Activated CD8-positive, alpha-beta memory T cell treated with anti-CD3 and anti-CD28 coated beads for 36 hours (primary cell): Measurements from ENCODE around the gene DENND5B. TPM values are rescaled to one million over a fixed set of nuclear protein-coding genes. Genes with fewer than 3 reads are reported as not detected.

Experiments used
- CTCF ChIA-PET: fragments of 350-600 bp; sonication (Branson Sonifier 250); formaldehyde crosslinking; loops from one replicate; lab custom pipeline; 2021; ENCODE audit warnings: antibody characterized with exemption; lab: Charles Lee
- POLR2A ChIA-PET: fragments of 350-600 bp; sonication (Branson Sonifier 250); formaldehyde crosslinking; loops from one replicate; lab custom pipeline; 2021; ENCODE audit warnings: antibody characterized with exemption; lab: Charles Lee
- total RNA-seq, 2 experiments: library from RNA; stranded (reverse); gene quantifications; one replicate each; pipeline ENCODE4 v1.2.3, GENCODE V29; 2021

Gene DENND5B
- total RNA-seq, 2 experiments from 2014 or later, result 0.13 TPM; not detected in 1

GRCh38 chr12:31366104-31366621 is 224.8 kb downstream of the DENND5B start:
- POLR2A ChIA-PET, result no interaction called here
- CTCF ChIA-PET, result no interaction called here

DNA sequence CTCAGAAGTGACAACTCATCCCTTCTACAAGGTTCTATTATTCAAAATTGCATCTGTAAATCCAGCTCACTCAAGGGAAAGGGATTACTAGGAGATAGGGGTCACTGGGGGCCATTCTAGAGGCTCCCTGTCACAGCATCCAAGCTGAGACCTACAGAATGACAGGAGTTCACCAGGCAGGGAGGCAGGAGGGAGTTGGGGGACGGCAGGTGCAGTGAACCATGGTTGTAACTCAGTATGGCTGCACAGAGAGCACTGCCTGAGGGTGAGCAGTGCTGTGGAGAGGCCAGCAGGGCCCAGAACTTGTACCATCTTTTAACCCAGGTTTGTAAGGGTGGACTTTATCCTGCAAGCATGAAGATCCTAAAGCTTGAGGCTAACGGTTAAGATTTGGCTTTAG is 227.1 kb downstream of the DENND5B start:
- ChIA-PET CTCF (no interaction called here), POLR2A (no interaction called here)

DNA sequence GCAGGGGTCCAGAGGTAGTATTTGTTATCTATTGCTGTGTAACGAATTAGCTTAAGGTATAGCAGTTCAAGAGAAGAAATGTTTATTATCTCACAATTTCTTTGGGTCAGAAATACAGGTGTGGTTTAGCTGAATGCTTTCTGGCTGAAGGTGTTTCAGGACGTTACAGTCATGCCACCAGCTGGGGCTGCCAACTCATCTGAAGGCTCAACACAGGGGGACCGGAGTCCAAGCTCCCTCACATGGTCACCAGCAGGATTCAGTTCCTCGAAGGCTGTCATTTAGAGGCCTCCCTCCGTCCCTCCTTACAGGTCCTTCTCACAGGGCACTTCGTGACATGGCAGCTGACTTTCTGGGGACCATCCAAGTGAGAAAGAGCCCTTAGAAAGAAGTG is 227.5 kb downstream of the DENND5B start:
- POLR2A ChIA-PET, result no interaction called here
- CTCF ChIA-PET, result interaction anchor here (0.8 kb wide), 1 partner anchor 17 kb away, joined by 3 read pairs; no protein-coding TSS in a partner anchor

DNA sequence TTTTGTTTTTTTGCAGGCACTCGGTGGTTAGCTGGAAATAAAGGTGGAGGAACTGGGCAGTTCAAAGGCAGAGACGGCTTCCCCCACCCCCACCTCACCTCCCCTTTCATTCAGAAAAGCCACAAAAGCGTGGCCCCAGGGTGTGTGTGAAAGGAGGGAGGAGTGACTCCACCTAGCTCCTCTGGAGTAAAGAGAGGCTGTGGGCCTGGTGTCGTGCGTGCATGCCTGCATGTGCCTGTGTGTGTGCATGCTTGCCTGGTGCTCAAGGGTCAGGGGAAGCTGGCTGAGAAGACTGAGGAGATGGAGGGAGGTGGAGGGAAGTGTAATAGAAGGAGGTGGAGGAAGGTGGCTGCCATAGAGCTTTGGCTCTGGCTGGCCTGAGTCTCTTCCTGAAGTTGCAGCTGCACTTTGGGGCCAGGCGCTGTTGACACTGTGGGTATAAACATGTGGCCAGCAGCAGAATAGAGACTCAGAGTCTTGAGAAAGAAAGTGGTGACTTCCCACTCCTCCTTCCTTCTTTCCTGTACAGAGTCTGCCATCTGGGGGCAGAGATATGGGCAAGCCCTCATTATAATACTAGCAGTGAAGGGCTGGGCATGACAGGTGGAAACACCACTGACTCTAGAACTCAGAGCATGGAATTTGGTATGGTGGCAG is 228.0 kb downstream of the DENND5B start:
- CTCF ChIA-PET, result interaction anchor here (0.8 to 1.1 kb wide), 2 partner anchors 16 to 91 kb away, joined by 3 read pairs; no protein-coding TSS in a partner anchor
- POLR2A ChIA-PET, result no interaction called here

GRCh38 chr12:31362115-31362758 is 228.7 kb downstream of the DENND5B start:
- ChIA-PET POLR2A (no interaction called here), CTCF (interaction anchor here (1.1 kb wide), 1 partner anchor 90 kb away, joined by 3 read pairs; no protein-coding TSS in a partner anchor)

GRCh38 chr12:31361730-31362114 is 229.2 kb downstream of the DENND5B start:
- CTCF ChIA-PET, result interaction anchor here (1.1 kb wide), 1 partner anchor 90 kb away, joined by 3 read pairs; no protein-coding TSS in a partner anchor
- POLR2A ChIA-PET, result no interaction called here

GRCh38 chr12:31355747-31356107 is 235.2 kb downstream of the DENND5B start:
- CTCF ChIA-PET, result no interaction called here

GRCh38 chr12:31353750-31354708 is 236.9 kb downstream of the DENND5B start:
- CTCF ChIA-PET, result no interaction called here
- POLR2A ChIA-PET, result no interaction called here

More at GRCh38 chr12:31355747-31356107, 235.2 kb downstream of the DENND5B start:
- POLR2A ChIA-PET, result no interaction called here

DNA sequence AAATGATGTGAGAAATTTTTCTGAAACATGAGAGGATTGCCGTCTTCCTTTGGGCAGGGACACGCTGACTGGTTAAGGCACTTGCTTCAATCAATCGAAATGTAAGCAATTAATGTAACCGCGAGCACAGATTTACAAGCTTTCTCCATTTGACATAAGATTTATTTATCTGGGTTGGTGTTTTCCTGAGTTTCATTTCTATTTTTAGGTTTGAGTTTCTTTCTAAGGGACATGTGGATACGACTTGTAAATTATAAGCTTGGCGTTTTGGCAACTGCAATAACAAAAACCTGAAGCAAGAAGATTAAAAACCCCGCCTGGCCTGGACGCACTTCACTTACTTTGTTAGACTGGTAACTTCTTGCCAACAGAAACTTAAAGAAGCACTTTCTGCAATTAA is 244.7 kb downstream of the DENND5B start:
- CTCF ChIA-PET, result interaction anchor here (0.9 kb wide), 1 partner anchor 17 kb away, joined by 3 read pairs; no protein-coding TSS in a partner anchor
- POLR2A ChIA-PET, result interaction anchor here (0.6 kb wide), 1 partner anchor 68 kb away, joined by 3 read pairs; no protein-coding TSS in a partner anchor

- POLR2A ChIA-PET, result no interaction called here
- CTCF ChIA-PET, result no interaction called here
Measured at GRCh38 chr12:31343139-31343538, 247.8 kb downstream of the DENND5B start.

- ChIA-PET POLR2A (no interaction called here), CTCF (no interaction called here)
Measured at GRCh38 chr12:31342286-31342685, 248.7 kb downstream of the DENND5B start.

DNA sequence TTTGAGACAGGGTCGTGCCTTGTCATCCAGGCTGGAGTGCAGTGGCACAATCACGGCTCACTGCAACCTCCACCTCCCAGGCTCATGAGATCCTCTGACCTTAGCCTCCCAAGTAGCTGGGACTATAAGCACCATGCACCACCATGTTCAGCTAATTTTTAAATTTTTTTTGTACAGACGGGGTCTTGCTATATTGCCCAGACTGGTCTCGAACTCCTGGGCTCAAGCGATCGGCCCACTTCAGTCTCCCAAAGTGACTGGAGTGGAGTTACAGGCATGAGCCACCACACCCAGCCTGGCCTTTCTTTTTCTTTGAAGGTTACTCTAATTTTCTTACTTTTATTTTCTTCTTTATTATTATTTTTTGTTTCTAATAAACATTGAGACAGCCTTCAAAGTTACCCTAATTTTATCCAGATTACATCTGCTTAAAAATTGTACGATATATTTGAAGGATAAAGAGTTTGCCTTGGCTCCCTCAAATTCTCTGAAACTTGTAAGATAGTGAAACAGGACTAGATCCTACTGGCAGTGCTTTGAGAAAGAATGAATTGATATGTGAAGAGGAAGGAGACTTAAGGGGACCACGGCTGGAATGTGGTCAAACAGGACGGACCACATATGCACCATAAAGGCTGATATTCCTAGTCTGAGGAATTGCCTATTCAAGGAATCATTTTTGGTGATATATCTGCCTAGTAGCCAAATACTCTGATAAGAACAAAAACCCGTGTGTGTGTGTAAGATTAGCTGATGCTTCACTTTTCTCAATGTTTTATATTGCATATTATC is 250.9 kb downstream of the DENND5B start:
- ChIA-PET POLR2A (no interaction called here), CTCF (no interaction called here)

DNA sequence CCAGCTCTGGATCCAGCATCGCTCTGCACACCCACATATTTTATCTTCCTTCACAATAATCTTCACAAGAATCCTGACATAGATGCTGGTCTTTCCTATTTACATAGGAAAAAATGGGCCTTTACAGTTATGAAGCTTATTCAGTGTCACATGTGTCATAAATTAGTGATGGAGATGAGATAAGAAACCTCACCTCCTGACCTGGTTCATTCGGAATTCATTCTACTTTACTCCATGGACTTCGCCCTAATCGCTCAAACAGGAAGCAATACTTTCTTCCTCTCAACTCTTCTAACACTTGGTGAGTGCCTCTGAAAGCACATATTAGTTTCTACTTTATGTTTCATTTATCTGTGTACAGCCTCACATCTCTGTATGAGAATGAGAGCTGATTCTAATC is 253.0 kb downstream of the DENND5B start:
- CTCF ChIA-PET, result no interaction called here
- POLR2A ChIA-PET, result no interaction called here

Other genes starting within 250 kb of the DENND5B start
- gene ETFBKMT, start 68.6 kb upstream of the DENND5B start, total RNA-seq, result 1 to 10 TPM in 1 of 2 experiments, under 1 TPM in 1; 0.67 to 1.1 TPM
- gene AMN1, start 137.9 kb upstream of the DENND5B start, total RNA-seq, result 1 to 10 TPM; 2.4 to 2.7 TPM